Fibroblast of lung (primary cell): Measurements from ENCODE around the gene ABCB11.

ENCODE experiments used
- EZH2 ChIP-seq: IDR thresholded peaks from 2 replicates; pipeline ENCODE4 v1.5.1; 2012; ENCODE audit warnings: low read length, control low read depth, mild to moderate bottlenecking; ENCODE audit errors: missing control alignments
- TF ChIP-seq, protein P1 (sequence below), 2 donors: IDR thresholded peaks in 1 of 2; conservative IDR thresholded peaks in 1 of 2; 1 replicate in 1 of 2; 2 replicates in 1 of 2; pipeline ENCODE4 v1.5.1; 2011 to 2012; ENCODE audit warnings: low read length in 2 of 2, control low read depth in 1 of 2, inconsistent platforms in 1 of 2, low read depth in 1 of 2, mild to moderate bottlenecking in 1 of 2

DNA sequence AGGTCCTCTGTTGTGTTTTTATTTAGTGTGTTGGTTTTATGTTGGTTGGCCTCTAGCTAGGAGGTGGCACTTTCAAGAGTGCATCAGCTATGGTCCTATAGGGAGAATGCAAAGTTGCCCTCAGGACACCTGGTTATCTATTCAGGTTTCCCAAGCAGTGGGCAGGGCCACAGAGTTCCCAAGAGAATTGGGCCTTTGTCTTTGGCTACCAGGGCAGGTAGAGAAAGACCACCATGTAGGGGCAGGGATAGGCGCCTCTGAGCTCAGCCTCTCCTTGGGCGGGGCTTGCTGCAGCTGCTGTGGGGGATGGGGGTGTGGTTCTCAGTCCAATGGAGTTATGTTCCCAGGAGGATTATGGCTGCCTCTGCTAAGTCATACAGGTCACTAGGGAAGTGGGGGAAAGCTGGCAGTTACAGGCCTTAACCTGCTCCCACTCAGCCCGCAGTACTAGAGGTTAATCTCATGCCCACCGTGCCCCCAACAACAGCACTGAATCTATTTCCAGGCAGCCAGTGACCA is 26.0 kb downstream of the ABCB11 start:
- TF ChIP-seq, protein P1, sequence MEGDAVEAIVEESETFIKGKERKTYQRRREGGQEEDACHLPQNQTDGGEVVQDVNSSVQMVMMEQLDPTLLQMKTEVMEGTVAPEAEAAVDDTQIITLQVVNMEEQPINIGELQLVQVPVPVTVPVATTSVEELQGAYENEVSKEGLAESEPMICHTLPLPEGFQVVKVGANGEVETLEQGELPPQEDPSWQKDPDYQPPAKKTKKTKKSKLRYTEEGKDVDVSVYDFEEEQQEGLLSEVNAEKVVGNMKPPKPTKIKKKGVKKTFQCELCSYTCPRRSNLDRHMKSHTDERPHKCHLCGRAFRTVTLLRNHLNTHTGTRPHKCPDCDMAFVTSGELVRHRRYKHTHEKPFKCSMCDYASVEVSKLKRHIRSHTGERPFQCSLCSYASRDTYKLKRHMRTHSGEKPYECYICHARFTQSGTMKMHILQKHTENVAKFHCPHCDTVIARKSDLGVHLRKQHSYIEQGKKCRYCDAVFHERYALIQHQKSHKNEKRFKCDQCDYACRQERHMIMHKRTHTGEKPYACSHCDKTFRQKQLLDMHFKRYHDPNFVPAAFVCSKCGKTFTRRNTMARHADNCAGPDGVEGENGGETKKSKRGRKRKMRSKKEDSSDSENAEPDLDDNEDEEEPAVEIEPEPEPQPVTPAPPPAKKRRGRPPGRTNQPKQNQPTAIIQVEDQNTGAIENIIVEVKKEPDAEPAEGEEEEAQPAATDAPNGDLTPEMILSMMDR (conservative IDR thresholded peaks at IDR 0.05 in 1 of 2, IDR thresholded peaks at IDR 0.05 in 1 of 2; ENCODE audit: low read depth in 1 of 2, low read length in 2 of 2), result no peak
- TF ChIP-seq EZH2, result no peak
